ENCODE data around the gene FGF14. TPM values are rescaled to one million over a fixed set of nuclear protein-coding genes. Genes with fewer than 3 reads are reported as not detected.

The FGF14 gene
- total RNA-seq, 4 donors from 2014 or later = 0.28 to 2.3 (median 0.35) TPM; not detected in 1

GRCh38 chr13:101829484-101829883 is 572.4 kb downstream of the FGF14 start:
- Histone ChIP-seq H3K27me3 (no peaks in the 10 kb centered on the region), H3K4me1 (no peaks in the 10 kb centered on the region), H3K36me3 (no peaks in the 10 kb centered on the region), H3K4me3 (no peak overlapping the region), H3K9me3 (no peaks in the 10 kb centered on the region), H3K27ac (no peak overlapping the region)
- TF ChIP-seq POLR2A (IDR thresholded peaks at IDR 0.05) = no peak
- TF ChIP-seq CTCF (IDR thresholded peaks at IDR 0.05) = no peak
- no peak for DNase-seq

- no peak for TF ChIP-seq CTCF (IDR thresholded peaks at IDR 0.05)
- TF ChIP-seq POLR2A (IDR thresholded peaks at IDR 0.05) = no peak
Observed at GRCh38 chr13:101828119-101828518, 573.7 kb downstream of the FGF14 start.

GRCh38 chr13:101817898-101818297 is 584.0 kb downstream of the FGF14 start:
- H3K27ac ChIP-seq = no peak overlapping the region
- no peak for TF ChIP-seq CTCF (IDR thresholded peaks at IDR 0.05)
- TF ChIP-seq POLR2A (IDR thresholded peaks at IDR 0.05) = no peak
- no peak for DNase-seq

More at GRCh38 chr13:101828119-101828518, 573.7 kb downstream of the FGF14 start:
- H3K4me1 ChIP-seq = no peaks in the 10 kb centered on the region
- no peaks in the 10 kb centered on the region for H3K36me3 ChIP-seq
- no peak for DNase-seq
- H3K9me3 ChIP-seq = no peaks in the 10 kb centered on the region
- no peaks in the 10 kb centered on the region for H3K27me3 ChIP-seq
- no peak overlapping the region for H3K4me3 ChIP-seq
- H3K27ac ChIP-seq = no peak overlapping the region

GRCh38 chr13:101811881-101812280 is 590.0 kb downstream of the FGF14 start:
- no peaks in the 10 kb centered on the region for H3K4me1 ChIP-seq
- no peak for TF ChIP-seq POLR2A (IDR thresholded peaks at IDR 0.05)
- TF ChIP-seq CTCF (IDR thresholded peaks at IDR 0.05) = no peak
- no peaks in the 10 kb centered on the region for H3K36me3 ChIP-seq
- no peaks in the 10 kb centered on the region for H3K27me3 ChIP-seq
- no peak overlapping the region for H3K4me3 ChIP-seq
- no peak overlapping the region for H3K27ac ChIP-seq
- H3K9me3 ChIP-seq = no peaks in the 10 kb centered on the region
- no peak for DNase-seq

More at GRCh38 chr13:101817898-101818297, 584.0 kb downstream of the FGF14 start:
- no peak overlapping the region for H3K4me3 ChIP-seq
- no peaks in the 10 kb centered on the region for H3K36me3 ChIP-seq
- H3K9me3 ChIP-seq = no peaks in the 10 kb centered on the region
- H3K27me3 ChIP-seq = no peaks in the 10 kb centered on the region
- H3K4me1 ChIP-seq = no peaks in the 10 kb centered on the region

GRCh38 chr13:101811284-101811839 is 590.5 kb downstream of the FGF14 start:
- no peak for DNase-seq
- TF ChIP-seq CTCF (IDR thresholded peaks at IDR 0.05) (no peak), POLR2A (IDR thresholded peaks at IDR 0.05) (no peak)

GRCh38 chr13:101799196-101799595 is 602.7 kb downstream of the FGF14 start:
- no peak for DNase-seq
- Histone ChIP-seq H3K27ac (no peak overlapping the region), H3K4me3 (no peak overlapping the region), H3K27me3 (no peaks in the 10 kb centered on the region), H3K9me3 (no peaks in the 10 kb centered on the region), H3K4me1 (no peaks in the 10 kb centered on the region), H3K36me3 (no peaks in the 10 kb centered on the region)
- no peak for TF ChIP-seq POLR2A (IDR thresholded peaks at IDR 0.05)
- no peak for TF ChIP-seq CTCF (IDR thresholded peaks at IDR 0.05)

More at GRCh38 chr13:101811284-101811839, 590.5 kb downstream of the FGF14 start:
- no peaks in the 10 kb centered on the region for H3K4me1 ChIP-seq
- H3K4me3 ChIP-seq = no peak overlapping the region
- no peaks in the 10 kb centered on the region for H3K9me3 ChIP-seq
- no peaks in the 10 kb centered on the region for H3K36me3 ChIP-seq
- H3K27me3 ChIP-seq = no peaks in the 10 kb centered on the region
- H3K27ac ChIP-seq = no peak overlapping the region

Data from Peyer's patch (tissue), 4 donors.